HTERT RPE-1 (cell line): ENCODE measurements around the gene TAS2R50.
"Not testable (repeated sequence)": the region's sequence is repeated elsewhere in the genome, so short reads cannot be mapped to it uniquely, and the experiment has no call there.

Experiments
- in situ Hi-C: fragments of 300-500 bp; cut with MboI; formaldehyde crosslinking; loops from 4 replicates; pipeline ENCODE4 v1.14.3; 2020; ENCODE audit warnings: low sequenced_read_pairs

Gene TAS2R50

DNA sequence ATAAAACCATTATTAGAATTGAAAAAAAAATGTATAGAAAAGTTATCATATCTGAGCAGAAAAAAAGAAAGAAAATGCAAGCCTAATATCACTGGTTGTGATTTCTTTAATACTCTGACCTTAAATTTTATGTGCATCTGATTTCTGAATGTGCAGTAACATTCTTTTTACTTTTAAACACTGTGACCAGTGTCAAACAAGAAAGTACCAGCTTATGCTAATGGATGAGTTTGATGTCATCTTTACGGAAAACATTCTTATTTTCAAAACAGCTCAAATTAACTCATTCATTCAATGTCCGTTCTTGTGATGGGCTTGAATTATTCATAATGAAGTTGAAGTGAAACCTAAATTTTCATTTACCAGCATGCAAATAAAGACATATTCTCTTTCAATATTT, at the start of gene TAS2R50:
Gene TAS2R50, minus strand, starts transcription at position 101 of the 400 bp plus-strand sequence. Its CDS starts 52 bp downstream, at position 49.
- in situ Hi-C loops: no loop called here

GRCh38 chr12:11033959-11034358, 47.2 kb upstream of the TAS2R50 start:
- in situ Hi-C loops: not testable (repeated sequence)

GRCh38 chr12:11031307-11031706, 44.6 kb upstream of the TAS2R50 start, which contains the start of gene TAS2R31:
Gene TAS2R31, minus strand, starts transcription at chr12:11031407. Its CDS starts 72 bp downstream, at chr12:11031335.
- in situ Hi-C loops: no loop called here

DNA sequence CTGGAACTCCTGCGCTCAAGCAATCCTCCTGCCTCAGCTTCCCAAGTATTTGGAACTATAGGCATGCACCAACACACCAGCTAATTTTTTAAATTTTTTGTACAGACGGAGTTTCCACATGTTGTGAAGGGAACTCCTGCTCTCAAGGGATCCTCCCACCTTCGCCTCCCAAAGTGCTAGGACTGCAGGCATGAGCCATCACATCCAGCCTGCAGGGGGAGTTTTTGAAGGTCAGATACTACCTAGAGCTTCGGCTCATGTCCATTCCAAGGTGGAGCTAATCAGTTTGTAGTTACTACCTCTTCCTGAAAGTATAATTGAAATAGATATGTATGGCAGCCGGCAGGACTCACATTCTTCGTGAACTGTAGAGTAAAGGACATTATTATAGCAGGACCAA, 39.4 kb upstream of the TAS2R50 start:
- in situ Hi-C loops: no loop called here

DNA sequence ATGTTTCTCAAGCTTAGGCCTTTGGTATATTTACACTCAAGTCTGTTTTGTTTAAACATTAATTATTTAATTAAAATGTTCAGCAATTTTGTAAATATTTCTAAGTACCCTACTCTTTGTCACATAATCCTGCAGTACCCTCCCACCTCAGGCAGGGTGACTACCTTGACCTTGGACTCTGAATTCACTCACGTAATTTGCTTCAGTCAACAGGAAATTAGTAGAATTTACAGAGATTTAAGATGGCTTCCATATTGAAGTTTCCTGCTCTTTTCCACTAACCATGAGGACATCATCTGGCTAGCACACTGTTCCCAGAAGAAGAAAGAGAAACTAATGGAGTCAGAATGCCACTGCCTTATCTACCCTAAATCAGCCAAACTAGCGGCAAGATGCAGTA, 36.7 kb upstream of the TAS2R50 start:
- in situ Hi-C loops: no loop called here

DNA sequence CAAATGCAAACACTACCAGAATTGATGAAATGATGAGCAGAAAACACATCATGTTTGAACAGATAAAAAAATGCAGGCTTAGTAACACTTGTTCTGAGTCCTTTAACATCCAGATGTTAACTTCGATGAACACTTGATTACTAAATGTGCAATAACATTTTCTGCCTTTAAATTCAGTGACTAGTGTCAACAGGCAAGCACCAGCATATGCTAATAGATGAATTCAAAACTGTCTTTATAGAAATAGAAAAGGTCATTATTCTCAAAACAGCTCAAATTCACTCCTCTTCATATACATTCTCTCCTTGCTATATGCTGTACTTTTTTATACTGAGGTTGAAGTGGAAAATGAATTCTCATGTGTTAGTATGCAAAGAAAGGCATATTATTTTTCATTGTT, 35.8 kb upstream of the TAS2R50 start, which contains the start of gene TAS2R19:
Gene TAS2R19, minus strand, starts transcription at position 101 of the 400 bp plus-strand sequence. Its CDS starts 49 bp downstream, at position 52.
- in situ Hi-C loops: no loop called here

GRCh38 chr12:11016937-11017336, 30.2 kb upstream of the TAS2R50 start:
- in situ Hi-C loops: no loop called here

DNA sequence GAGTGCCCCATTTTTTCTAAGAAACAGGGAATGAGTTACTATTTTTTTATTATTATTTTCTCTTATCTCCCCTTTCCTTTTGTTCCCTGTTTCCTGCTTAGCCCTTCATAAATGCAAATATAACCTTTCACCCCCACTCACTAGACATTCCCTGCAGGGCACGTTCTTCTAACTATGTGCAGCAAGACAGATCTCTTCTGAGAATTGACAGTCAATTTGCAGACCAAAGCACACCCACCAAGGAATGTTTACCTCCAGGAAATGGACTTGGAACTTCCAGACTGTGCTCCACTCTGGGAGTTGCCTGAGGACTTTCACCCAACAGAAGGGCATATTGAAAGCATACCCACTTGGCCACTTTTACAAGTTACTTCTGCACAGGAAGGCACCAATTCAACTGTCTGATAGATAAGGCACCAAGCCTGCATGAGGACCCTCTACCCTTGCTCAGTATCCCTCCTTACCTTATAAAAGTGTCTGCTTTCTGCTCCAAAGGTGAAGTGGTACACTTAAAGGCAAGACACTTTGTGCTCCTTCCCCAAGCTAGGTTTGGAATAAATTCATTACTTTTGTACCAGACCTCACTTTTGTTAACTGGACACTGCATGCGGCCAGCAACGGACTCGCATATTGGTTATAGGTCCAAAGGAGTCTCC, 29.2 kb upstream of the TAS2R50 start:
- in situ Hi-C loops: no loop called here

DNA sequence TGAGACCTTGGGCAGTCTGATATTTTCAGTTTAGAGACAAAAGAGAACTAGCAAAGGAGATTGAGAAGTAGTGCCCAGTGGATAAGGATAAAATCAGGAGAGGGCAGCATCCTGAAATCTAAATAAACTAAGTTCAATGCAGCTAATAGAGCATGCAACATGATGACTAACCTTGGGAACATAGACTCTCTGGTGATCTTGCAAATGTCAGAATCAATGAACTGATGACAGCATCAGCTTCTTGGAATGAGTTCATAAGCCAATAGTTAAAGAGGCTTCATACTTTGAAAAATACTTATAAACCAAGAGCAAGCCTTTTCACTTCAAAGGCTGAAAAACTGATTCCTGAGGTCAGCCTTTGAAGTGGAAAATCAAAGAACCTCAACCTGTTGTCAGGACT, 27.5 kb upstream of the TAS2R50 start:
- in situ Hi-C loops: no loop called here

GRCh38 chr12:11007608-11008007, 20.9 kb upstream of the TAS2R50 start:
- in situ Hi-C loops: no loop called here

DNA sequence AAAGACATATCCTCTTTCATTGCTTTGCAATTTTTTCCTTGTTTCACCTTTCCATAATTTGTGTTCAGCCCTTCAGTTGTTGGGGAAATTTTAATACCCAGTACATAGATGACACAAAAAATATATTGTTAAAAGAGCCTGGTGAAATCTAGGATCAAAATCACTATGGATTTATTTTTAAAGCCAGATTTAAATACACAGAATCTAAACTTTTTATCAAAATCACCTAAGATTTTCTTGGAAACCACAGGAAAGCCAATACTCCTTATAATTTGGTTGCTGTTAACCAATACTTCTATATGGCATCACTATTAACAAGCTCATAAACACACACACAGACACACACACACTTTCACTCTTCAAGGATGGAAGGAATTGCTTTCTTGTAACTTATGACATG, 11.5 kb upstream of the TAS2R50 start, which contains the start of gene TAS2R20:
Gene TAS2R20, minus strand, starts transcription at position 101 of the 400 bp plus-strand sequence. CDS start 429 bp downstream, outside the sequence.
- in situ Hi-C loops: no loop called here

DNA sequence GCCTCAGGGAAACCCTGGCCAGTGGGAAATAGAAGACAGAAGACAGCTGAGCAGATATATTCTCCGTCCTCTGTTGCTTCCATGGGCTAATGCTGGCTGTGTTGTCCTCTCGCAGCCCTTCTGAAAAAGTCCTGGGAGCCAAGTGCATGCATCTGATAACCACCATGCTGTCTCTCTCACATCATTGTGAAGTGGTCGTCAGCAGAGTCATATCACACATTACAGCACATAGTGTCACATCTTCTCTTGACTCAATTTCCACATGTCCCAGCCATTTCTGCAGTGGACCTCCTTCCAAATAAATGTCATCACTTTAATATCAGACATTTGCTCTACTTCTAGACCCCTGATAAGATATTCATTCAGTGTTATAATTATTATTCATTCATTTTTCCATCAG, 7.6 kb upstream of the TAS2R50 start:
- in situ Hi-C loops: no loop called here

- in situ Hi-C loops: no loop called here
Observed at GRCh38 chr12:10989107-10989506, 2.4 kb upstream of the TAS2R50 start.

- in situ Hi-C loops: no loop called here
Observed at GRCh38 chr12:10982244-10982643, 4.5 kb downstream of the TAS2R50 start.

DNA sequence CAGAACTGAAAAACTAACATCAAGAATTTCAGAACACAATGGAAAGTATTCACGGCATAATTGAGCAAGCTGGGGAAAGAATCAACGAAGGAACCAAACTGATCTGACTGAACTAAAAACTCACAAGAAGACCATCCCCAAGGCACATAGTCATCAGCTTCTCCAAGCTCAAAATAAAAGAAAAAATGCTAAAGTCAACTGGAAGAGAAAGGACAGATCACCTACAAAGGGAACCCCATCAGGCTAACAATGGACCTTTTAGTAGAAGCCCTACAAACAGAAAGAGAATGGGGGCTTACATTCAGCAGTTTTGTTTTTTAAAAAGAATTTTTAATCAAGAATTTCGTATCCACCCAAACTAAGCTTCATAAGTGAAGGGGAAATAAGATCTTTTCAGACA, 11.7 kb downstream of the TAS2R50 start:
- in situ Hi-C loops: no loop called here

DNA sequence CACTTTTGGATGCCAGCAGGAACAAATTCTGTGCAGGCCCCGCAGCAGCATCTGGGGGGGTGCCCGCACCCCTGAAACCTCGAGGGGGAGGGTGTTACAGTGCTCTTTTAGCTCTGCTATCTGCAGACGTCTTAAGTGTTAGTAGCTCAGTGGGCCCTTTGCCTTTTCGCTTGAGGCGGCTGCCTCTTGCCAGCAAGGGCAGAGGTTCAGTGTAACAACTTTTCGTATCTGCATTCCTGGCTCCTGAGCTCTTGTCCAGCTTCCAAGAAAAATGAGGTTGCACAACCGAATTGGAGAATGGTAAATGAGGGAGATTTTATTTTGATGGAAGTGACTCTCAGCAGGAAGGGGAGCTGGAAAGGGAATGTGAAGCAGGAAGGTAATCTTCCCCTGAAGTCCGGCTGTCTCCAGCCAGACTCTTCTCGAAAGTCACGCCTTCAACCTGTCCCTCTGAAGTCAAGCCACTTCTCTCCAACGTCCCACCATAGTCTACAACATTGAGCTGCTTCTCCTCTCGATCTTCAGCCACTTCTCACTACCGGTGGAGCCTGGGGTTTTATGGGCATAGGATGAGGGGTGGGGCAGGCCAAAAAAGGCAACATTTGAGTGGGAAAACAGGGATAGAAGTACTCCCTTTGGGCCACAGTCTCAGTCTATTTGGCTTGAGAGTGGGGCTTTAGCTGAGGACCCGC, 17.8 kb downstream of the TAS2R50 start:
- in situ Hi-C loops: no loop called here

GRCh38 chr12:10967409-10967808, 19.3 kb downstream of the TAS2R50 start:
- in situ Hi-C loops: no loop called here

- in situ Hi-C loops: no loop called here
Observed at GRCh38 chr12:10966314-10966713, 20.4 kb downstream of the TAS2R50 start.

- in situ Hi-C loops: no loop called here
Observed at GRCh38 chr12:10965476-10965875, 21.2 kb downstream of the TAS2R50 start.

DNA sequence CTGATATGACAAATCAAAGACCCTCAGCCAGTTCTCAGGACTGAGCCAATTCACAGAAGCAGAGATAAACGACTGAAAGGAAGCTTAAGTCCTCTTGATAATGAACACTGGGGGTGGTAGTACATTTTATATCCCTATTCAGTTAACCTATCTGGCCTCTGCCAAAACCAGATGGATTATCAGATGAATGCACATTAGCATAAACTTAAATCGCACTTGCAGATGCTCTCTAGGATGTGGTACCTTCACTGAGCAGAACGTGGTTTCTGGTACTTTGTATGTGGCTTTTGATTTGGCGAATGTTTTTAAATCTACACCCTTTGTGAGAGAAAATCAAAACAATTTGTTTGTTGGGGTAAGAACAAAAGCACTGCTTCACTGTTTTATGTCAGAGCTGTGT, 26.5 kb downstream of the TAS2R50 start:
- in situ Hi-C loops: no loop called here

DNA sequence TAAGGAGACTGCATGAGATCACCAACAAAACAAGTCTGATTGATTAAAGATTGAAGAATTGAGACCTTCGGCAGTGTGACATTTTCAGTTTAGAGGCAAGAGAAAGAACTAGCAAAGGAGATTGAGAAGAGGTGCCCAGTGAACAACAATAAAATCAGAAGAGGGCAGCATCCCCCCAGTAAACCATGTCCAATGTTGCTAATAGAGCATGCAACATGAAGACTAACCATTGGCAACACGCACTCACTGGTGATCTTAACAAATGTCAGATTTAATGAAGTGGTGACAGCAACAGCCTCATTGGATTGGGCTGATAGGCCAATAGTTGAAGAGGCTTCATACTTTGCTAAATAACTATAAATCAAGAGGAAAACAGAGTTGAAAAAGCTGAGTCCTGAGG, 26.9 kb downstream of the TAS2R50 start:
- in situ Hi-C loops: no loop called here

- in situ Hi-C loops: no loop called here
Observed at GRCh38 chr12:10957741-10958140, 29.0 kb downstream of the TAS2R50 start.
